GM10266 (cell line): ENCODE measurements around the gene FOXO6.

Experiments used
- DNase-seq: peaks from one replicate; pipeline ENCODE4 v3.0.0; 2012; ENCODE audit errors: extremely low spot score
- TF ChIP-seq, protein P1 (sequence below): IDR thresholded peaks from 2 replicates; pipeline ENCODE4 v1.5.1; 2012; ENCODE audit warnings: mild to moderate bottlenecking, low read depth; ENCODE audit not compliant: control insufficient read depth, insufficient read depth; ENCODE audit errors: missing control alignments

The FOXO6 gene

DNA sequence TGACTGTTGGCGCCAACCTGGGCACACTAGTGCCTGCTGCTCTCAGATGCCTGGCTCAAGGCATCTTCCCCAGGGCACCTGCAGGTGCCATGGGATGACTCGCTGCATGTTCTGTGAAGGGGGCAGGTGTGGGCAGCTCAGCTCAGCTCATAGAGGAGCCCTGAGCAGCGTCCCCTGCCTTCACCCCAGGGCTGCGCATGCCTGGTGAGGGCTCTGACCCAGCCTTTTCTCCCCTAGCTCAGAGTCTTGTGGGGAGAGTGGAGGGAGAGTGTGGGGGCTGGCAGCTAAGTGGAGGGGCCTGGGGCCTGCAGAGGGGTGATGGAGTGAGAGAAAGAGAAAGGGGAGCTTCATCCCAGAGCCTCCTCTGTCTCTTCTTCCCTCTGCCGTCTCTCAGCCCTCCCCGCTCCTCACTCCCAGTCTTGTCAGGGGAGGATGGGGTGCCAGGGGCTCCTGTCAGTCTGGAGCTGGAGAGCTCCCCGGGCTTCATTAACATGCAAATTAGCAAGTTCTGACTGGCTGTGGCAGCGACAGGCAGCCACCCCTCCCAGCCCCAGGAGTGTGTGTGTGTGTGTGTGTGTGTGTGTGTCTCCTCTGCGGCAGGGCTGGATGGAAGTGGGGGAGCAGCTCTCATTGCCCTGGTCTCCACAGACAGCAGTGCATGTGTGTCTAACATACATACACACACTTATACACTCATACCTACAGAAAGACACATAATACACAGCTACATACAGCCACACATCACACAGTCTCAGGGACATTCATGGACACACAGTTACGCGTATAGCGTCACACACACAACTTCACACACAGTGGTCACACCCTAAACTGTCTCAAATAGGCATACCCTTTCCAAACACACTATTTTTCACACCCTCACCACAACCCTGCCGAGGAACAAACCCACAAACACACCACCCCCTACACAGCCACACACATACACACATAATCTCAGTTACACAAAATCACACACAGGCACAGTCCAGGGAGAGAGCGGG is 34.0 kb downstream of the FOXO6 start:
- TF ChIP-seq, protein P1, sequence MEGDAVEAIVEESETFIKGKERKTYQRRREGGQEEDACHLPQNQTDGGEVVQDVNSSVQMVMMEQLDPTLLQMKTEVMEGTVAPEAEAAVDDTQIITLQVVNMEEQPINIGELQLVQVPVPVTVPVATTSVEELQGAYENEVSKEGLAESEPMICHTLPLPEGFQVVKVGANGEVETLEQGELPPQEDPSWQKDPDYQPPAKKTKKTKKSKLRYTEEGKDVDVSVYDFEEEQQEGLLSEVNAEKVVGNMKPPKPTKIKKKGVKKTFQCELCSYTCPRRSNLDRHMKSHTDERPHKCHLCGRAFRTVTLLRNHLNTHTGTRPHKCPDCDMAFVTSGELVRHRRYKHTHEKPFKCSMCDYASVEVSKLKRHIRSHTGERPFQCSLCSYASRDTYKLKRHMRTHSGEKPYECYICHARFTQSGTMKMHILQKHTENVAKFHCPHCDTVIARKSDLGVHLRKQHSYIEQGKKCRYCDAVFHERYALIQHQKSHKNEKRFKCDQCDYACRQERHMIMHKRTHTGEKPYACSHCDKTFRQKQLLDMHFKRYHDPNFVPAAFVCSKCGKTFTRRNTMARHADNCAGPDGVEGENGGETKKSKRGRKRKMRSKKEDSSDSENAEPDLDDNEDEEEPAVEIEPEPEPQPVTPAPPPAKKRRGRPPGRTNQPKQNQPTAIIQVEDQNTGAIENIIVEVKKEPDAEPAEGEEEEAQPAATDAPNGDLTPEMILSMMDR: no peak
- no peak for DNase-seq

DNA sequence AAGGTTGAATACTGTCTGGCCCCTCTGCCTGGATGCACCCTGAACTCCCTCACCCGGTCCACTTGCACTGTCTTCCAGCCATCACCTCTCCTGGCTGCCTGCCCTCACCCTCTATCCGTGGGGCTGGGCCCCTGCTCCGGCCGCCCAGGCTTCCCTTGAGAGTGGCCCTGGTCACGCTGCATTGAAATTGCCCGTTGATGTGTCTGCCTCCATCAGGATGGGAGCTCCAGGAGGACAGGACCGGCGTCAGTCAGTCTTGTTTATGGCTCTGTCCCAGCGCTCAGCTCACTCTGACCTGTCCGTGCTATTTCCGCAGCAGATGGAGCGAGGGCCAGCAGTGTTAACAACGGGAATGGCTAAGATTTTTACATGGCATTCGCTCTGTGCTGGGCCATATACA is 34.9 kb downstream of the FOXO6 start:
- no peak for DNase-seq
- TF ChIP-seq, protein P1: no peak

GRCh38 chr1:41397020-41397419 is 35.8 kb downstream of the FOXO6 start:
- DNase-seq: no peak
- TF ChIP-seq, protein P1: no peak

DNA sequence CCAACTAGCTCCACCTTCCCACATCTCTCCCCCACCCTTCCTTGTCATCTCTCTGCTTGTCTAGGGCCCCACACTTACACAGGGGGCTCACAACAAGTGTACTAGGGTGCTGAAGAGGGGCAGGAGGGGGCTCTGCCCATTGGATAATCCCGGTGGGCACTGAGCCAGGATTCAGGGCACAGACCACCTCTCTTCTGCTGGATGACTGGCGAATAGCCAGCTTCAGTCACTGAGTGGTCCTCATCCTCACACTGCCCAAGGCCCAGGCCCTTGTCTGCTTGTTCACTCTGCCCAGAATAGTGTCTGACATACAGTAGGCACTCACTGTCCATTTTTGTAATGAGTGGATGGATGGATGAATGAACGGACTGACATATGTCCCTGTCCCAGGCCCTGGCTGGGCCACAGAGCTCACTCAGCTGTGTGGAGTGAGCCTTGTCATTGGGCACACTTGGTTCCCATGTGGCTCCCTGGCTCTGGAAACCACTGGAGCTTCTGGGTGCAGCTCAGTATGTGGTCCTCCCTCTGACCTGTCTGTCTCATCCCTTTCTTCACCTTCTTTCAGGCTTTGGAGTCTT is 36.6 kb downstream of the FOXO6 start:
- TF ChIP-seq, protein P1: no peak
- no peak for DNase-seq

GRCh38 chr1:41399145-41399795 is 38.0 kb downstream of the FOXO6 start:
- no peak for DNase-seq
- TF ChIP-seq, protein P1: no peak

- TF ChIP-seq, protein P1: no peak
- no peak for DNase-seq
These were observed 39.0 kb downstream of the FOXO6 start for GRCh38 chr1:41400225-41400624.
